Fibroblast of villous mesenchyme (primary cell): ENCODE measurements around the gene SLC35B3. TPM values are rescaled to one million over a fixed set of nuclear protein-coding genes. Genes with fewer than 3 reads are reported as not detected.
"Not testable (repeated sequence)": the region's sequence is repeated elsewhere in the genome, so short reads cannot be mapped to it uniquely, and the experiment has no call there.

ENCODE experiments used
- DNase-seq: peaks from one replicate; pipeline ENCODE4 v3.0.0-alpha.2; 2010; ENCODE audit warnings: low read depth
- H3K4me3 ChIP-seq: 2 replicates; pipeline ENCODE4 v1.5.1; 2011; ENCODE audit warnings: low read depth, mild to moderate bottlenecking, low read length
- CTCF ChIP-seq: IDR thresholded peaks from 2 replicates; pipeline ENCODE4 v1.5.1; 2012; ENCODE audit warnings: low read depth, mild to moderate bottlenecking, low read length; ENCODE audit not compliant: insufficient read depth
- total RNA-seq: library from RNA; depleted of rRNA; stranded (reverse); fragments of >200 nt; gene quantifications from 2 replicates; pipeline ENCODE4 v1.2.3, GENCODE V29; 2012

SLC35B3 gene
- total RNA-seq, 1 donor = 29.8 TPM

- TF ChIP-seq CTCF = no peak
- DNase-seq = no peak
- H3K4me3 ChIP-seq = no peak overlapping the region
Observed at GRCh38 chr6:8462694-8463093, 27.3 kb upstream of the SLC35B3 start.

DNA sequence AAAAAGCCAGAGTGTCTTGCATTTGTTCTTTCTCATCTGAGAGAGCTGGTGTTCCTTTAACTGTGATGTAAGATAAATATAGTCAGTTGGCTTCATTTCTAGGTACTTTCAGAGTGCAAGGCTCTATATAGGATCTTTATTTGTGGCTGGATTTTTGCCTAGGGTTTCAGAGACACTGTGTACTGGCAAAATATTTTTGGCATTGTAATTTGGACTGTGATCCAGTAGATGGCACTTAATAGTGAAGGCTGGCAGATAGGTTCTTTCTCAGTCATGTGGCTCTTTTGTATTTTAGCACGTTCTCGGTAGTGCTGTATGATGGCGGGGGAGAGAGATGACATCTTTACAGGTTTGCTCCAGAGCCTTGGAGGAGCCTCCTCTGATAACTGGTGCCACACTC is 26.8 kb upstream of the SLC35B3 start:
- no peak for TF ChIP-seq CTCF
- DNase-seq = no peak

DNA sequence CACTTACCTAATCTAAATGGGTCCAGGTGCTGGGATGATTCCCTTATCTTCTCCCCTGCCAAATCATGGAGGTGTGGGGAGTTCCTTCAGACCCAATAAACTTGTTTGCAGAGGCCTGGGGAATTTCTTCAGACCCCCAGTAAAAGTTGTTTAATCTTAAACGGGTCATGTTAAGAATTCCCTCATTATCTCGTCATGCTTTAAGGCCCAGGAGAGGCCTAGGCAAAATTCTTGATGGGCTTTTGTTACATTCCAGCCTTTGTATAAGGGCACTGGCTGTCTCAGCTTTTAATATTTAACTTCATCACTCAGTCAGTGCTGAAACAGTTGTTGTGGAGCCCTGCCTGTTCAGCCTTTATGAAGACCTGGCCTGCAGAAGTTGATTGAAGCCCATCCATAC is 11.0 kb upstream of the SLC35B3 start:
- H3K4me3 ChIP-seq = no peak overlapping the region
- TF ChIP-seq CTCF = no peak
- DNase-seq = no peak

More for the DNA sequence above, 26.8 kb upstream of the SLC35B3 start:
- no peak overlapping the region for H3K4me3 ChIP-seq

GRCh38 chr6:8445930-8446329 is 10.6 kb upstream of the SLC35B3 start:
- H3K4me3 ChIP-seq, DNase-seq: not testable (repeated sequence)

DNA sequence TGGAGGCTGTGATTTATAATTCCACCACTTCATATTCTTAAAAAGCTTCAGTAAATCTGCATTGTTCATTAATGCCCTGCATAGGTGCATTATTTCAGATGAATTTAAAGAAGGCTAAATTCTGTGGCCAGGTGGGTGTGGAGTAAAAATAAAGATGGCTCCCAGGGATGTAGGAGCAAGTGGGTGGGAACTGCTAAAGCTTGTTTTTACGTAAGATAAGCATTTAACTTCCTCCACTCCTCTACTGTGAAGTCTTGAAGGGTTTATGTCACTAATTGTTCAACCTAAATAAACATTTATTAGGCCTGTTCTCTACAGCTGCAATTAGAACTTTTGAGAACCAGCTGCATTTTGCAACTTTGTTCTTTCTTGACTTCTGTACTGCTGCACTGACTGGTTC is 6.8 kb upstream of the SLC35B3 start:
- TF ChIP-seq CTCF = no peak
- DNase-seq = no peak
- no peak overlapping the region for H3K4me3 ChIP-seq

- TF ChIP-seq CTCF = no peak
- DNase-seq = no peak
- H3K4me3 ChIP-seq = no peak overlapping the region
Observed at GRCh38 chr6:8441452-8441851, 6.1 kb upstream of the SLC35B3 start.

DNA sequence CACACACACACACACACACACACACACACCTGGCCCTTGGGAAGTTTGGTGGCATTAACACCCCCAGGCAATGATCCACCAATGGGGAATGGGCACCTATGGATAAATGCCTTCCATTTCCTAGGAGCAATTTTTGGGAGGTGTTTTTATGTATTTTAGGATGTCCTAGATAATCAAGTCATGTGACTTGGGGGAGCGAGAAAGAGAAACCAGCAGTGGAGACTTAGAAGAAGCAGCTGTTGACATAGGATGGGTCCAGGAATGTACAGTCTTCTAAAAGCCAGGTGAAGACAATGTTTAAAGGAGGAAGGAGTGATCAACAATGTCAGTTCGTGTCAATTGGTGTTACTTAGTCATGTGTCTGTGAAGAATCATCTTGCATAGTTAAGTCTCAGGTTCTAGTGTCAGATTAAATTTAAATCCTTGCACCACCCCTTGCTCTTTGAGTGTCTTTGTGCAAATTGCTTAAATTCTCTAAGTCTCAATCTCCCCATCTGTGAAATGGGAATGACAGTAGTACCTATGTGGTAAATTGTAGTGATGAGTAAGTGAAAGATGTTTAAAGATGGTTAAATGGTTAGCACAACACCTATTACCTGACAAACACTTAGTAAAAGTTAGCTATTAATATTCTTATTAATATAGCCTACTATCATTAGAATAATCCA is 4.4 kb upstream of the SLC35B3 start:
- no peak overlapping the region for H3K4me3 ChIP-seq
- no peak for TF ChIP-seq CTCF
- no peak for DNase-seq
